H54 (cell line): ENCODE measurements around the gene STAG1.
"Not testable (repeated sequence)": the region's sequence is repeated elsewhere in the genome, so short reads cannot be mapped to it uniquely, and the experiment has no call there.

Experiments used
- DNase-seq: peaks from one replicate; pipeline ENCODE4 v3.0.0; 2011; ENCODE audit warnings: low spot score, mixed read lengths; ENCODE audit not compliant: insufficient read length
- FAIRE-seq: peaks from 3 replicates; lab custom pipeline; 2011; peaks lifted over from hg19 to GRCh38; lab: Jason Lieb, UNC
- POLR2A ChIP-seq: IDR thresholded peaks from 2 replicates; pipeline ENCODE4 v1.6.1; 2011; ENCODE audit warnings: low read depth, mild to moderate bottlenecking, low read length

Gene STAG1

DNA sequence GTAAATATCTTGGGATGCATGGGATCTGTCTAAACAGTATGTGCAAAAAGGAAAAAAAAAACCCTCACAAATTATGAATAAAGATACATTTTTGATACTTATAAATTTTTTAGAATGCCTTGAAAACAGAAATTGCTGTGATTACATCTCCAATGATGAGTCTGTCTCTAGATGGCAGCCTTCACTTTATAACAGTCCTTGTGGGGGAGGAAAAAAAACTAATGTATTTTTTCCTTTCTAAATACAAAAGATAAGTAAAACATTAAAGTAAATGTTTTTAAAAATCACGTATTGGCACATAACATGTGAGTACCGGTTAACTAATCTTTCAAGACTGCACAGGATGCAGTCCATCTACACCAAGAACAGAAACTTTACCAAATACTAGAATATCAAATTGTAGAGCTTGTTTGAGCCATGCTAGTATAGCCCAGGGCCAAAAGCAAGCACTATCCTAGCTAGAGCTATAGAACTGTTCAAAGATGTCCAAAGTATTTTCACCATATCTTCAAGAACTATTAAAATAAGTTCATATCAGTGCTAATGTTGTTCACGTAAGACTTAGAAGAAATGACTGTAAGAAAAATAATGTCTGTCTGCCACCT lies 206.4 kb downstream of the STAG1 start:
- DNase-seq (no peak), FAIRE-seq (no peak)
- TF ChIP-seq POLR2A = no peak

DNA sequence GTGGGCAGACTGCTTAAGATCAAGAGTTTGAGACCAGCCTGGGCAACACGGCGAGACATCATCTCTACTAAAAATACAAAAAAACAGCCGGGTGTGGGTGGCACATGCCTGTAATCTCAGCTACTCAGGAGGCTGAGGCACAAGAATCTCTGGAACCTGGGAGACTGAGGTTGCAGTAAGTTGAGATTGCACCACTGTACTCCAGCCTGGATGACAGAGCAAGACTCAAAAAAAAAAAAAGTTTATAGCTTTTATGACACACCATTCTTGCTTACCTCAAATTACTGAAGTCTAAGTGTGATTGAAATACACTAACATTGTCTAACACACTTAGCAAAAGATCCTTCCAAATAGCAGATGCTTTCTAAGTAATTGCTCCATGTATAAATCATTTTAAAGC lies 207.6 kb downstream of the STAG1 start:
- FAIRE-seq (no peak), DNase-seq (no peak)
- TF ChIP-seq POLR2A = no peak

DNA sequence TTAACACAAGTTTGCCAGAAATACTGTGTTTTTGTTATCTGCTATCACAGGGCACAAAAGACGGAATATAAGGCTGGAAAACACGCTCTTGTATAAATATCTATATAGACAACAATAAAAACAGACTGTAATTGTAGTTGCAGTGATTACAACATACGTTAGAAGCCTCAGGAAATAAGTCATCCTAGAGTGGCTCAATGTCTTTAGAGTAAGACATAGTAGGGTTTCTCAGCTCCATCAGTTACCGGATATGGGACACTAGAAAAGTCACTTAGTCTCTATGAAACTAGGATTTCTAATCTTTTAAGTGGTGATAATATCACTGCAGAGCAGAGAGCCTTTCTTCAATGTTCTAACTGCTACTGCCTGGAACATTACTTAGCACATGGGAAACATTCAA lies 208.8 kb downstream of the STAG1 start:
- TF ChIP-seq POLR2A = no peak
- no peak for FAIRE-seq
- no peak for DNase-seq

DNA sequence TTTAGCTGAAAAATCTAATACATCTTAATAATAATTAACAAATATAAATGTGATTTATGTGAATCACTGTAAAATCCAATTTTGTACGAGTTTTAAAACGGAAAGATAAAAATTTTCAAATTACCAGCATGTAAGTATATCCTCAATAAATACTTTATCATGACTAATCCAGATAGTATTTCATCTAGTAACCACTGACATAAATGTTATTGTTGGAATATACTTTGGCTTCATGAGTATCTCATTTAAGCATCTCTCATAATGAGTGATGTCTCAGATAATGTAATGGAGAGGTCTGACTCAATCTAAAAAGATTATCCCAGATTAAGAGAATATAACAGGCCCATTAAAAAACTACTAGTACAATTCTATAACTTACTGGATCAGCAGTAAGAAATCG lies 216.3 kb downstream of the STAG1 start:
- no peak for TF ChIP-seq POLR2A
- DNase-seq (no peak), FAIRE-seq (peak; percentile 71)

DNA sequence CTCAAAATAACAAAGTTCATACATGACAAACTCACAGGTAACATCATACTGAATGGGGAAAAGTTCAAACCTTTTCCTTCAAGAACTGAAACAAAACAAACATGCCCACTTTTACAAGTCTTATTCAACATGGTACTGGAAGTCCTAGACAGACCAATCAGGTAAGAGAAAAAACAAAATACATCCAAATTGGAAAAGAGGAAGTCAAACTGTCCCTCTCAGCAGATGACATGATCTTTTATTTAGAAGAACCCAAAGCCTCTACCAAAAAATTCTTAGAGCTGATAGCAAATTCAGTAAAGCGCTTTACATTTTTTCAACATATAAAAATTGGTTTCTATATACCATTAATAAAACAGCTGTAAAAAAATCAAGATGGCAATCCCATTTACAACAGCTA lies 219.4 kb downstream of the STAG1 start:
- DNase-seq (no peak), FAIRE-seq (no peak)
- no peak for TF ChIP-seq POLR2A

DNA sequence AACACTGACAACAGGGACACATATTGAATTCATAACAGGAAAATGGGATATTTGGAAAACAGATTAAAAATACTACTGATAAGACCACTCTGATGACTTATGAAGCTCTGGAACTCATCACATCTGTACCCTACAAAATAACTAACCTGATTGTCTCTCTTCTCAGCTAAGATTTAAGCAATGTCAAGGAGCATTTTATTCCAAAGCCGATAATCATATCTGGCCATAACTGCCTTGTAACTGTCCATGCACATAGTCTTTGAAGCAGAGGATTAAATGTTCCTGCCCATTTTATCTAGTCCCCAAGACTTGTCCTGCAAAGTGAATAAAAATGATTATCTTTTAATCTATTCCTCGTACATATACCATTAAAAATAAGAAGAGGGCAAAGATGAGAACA lies 234.1 kb downstream of the STAG1 start:
- no peak for TF ChIP-seq POLR2A
- FAIRE-seq = peak; percentile 33

DNA sequence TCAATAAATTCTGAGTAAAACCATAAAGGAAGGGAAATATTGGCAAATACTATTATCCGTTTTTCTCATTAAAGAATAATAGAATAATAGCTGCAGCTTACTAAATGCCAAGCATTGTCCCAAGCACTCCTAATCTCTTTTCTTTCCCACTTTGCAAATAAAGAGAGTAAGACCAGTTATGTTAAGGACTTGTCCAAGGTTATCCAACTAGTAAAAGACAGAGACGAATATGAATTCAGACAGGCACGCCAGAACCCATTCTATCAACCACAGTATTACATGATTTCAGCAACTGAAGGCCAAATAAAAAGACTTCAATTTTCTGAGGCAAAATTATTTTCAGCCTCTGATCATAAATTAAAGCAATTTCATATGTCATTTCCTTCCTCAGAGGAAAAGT lies 235.5 kb downstream of the STAG1 start:
- DNase-seq (no peak), FAIRE-seq (no peak)
- no peak for TF ChIP-seq POLR2A

More for the DNA sequence above, 234.1 kb downstream of the STAG1 start:
- no peak for DNase-seq

DNA sequence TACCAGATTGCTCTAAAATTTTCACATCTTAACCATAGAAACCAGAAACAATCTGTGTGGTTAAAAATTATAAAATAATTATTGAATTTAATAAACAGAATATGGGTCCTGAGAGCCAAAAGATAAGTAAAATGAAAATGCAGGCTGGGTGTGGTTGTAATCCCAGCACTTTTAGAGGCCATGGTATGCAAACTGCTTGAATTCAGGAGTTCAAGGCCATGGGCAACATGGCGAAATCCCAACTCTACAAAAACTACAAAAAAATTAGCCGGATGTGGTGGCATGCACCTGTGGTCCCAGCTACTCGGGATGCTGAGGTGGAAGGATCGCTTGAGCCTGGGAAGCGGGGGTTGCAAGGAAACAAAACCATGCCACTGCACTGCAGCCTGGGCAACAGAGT lies 236.1 kb downstream of the STAG1 start:
- no peak for TF ChIP-seq POLR2A
- no peak for FAIRE-seq

DNA sequence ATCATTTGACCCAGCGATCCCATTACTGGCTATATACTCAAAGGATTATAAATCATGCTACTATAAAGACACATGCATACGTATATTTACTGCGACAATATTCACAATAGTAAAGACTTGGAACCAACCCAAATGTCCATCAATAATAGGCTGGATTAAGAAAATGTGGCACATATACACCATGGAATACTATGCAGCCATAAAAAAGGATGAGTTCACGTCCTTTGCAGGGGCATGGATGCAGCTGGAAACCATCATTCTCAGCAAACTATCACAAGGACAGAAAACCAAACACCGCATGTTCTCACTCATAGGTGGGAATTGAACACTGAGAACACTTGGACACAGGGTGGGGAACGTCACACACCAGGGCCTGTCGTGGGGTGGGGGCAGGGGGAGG lies 237.6 kb downstream of the STAG1 start:
- not testable (repeated sequence) for FAIRE-seq, DNase-seq

More for the DNA sequence above, 236.1 kb downstream of the STAG1 start:
- DNase-seq = no peak

DNA sequence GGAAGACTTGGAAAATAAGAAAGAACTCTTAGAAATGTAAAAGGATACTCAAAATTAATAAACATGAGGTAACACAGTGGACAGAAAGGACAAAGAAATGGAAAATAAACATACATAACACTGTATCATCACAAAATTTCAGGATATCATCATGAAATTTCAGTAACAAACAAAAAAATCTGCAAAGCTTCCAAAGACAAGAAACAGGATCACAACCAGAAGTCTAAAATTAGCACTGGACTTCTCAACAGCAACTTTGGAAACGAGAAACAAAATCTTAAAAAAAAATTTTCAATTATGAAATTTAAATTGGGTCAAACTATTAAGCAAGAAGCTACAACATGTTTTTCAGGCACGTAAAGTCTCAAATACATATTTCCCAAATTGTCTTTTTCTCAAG lies 238.8 kb downstream of the STAG1 start:
- no peak for TF ChIP-seq POLR2A
- DNase-seq = no peak
- FAIRE-seq = peak; percentile 6

DNA sequence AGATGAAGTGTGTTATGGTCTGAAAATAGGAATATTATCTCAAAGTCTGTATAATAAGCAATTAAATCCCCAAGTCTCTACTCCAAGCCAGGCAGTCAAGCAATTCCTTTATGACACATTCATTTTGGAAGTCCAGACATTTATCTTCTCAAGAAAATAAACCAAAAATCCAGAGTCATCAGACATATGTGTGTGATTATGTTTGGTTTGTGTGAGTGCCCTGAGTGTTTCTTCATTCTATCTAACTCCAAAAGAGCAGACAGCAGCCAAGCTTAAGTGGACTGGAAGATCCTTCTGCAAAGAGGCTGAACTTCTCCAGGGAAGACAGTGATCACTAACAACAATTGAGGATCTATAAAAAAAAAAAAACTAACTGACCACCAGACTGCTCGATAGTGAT lies 239.8 kb downstream of the STAG1 start:
- DNase-seq (no peak), FAIRE-seq (no peak)
- no peak for TF ChIP-seq POLR2A

DNA sequence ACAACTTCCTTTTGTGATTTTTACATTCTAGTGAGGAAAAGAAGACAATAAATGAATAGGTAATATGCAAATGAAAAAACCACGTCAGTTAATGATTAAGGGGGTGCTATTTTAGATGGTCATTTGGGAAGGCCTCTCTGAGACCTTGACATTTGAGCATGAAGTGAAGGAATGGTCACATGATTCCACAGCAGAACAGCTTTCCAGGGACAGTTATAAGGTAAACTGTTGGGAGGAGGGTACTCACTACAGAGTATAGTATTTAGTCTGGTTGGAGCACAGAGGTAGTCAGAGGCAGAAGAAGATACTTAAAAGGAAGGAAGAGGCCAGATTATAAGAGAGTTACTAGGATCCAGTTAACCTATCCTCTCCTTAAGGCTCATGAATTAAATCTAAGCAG lies 246.5 kb downstream of the STAG1 start:
- TF ChIP-seq POLR2A = no peak
- no peak for DNase-seq

DNA sequence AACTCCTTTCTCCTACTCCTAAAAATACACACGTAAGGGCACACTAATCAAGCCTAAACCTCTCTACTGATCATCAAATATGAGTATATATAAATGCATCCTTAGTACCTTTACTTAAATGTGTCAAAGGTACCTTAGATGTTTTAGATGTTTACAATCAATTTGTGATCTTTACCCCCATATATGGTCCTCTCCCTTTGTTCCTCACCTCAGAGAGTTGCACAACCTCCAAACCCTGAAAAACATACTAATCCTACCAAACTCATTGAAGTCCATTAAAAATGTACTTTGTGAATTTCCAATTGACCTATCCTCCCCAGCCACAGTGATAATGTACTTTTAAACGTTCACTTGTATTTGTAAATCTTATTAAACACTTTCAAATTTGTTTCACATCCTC lies 249.1 kb downstream of the STAG1 start:
- TF ChIP-seq POLR2A = no peak
- FAIRE-seq (no peak), DNase-seq (no peak)

More for the DNA sequence above, 246.5 kb downstream of the STAG1 start:
- FAIRE-seq = no peak

DNA sequence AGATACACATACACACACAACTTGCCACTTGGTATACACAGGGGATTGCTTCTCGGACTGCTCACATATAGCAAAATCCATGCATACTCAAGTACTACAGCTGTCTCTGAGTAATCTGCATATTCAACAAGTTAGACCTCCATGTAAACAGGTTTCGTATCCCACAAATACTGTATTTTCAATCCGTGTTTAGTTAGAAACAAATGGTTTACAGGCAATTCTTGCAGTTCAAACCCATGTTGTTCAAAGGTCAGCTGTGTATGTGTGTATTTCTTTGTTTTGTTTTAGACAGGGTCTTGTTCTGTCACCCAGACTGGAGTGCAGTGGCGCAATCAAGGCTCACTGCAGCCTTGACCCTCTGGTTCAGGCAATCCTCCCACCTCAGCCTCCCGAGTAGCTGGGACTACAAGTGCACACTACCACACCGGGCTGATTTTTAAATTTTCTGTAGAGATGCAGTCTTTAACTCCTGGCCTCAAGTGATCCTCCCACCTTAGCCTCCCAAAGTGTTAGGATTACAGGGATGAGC lies 253.2 kb downstream of the STAG1 start:
- no peak for TF ChIP-seq POLR2A
- FAIRE-seq (no peak), DNase-seq (no peak)

DNA sequence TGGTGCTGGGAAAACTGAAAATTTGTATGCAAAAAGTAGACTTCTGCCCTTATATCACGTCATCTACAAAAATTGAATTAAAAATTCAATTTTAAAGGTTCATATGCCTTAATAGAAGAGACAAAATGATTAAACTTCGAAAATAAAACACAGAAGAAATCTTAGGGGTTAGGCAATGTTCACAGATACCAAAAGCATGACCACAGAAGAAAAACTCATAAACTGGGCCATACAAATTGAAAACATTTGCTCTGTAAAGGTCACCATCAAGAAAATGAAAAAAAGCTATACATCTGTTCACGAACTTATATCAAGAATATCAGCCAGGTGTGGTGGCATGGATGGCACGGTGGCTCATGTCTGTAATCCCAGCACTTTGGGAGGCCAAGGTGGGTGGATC lies 257.0 kb downstream of the STAG1 start:
- TF ChIP-seq POLR2A = no peak
- FAIRE-seq = no peak

More for the DNA sequence above, 257.0 kb downstream of the STAG1 start:
- no peak for DNase-seq
